Keratinocyte (primary cell): ENCODE measurements around the gene SLC25A11. TPM values are rescaled to one million over a fixed set of nuclear protein-coding genes. Genes with fewer than 3 reads are reported as not detected.

Source experiments
- DNase-seq: peaks from one replicate; pipeline ENCODE4 v3.0.0-alpha.2; 2011; ENCODE audit warnings: low read depth, missing footprints, low spot score
- FAIRE-seq: peaks from 2 replicates; lab custom pipeline; 2011; peaks lifted over from hg19 to GRCh38; lab: Jason Lieb, UNC
- H2AFZ ChIP-seq: 2 replicates; pipeline ENCODE4 v1.6.0; 2012; ENCODE audit warnings: low read length, control low read depth, inconsistent platforms; ENCODE audit not compliant: control insufficient read depth
- H3K27ac ChIP-seq: 2 replicates; pipeline ENCODE4 v1.5.1; 2011; ENCODE audit warnings: low read length; ENCODE audit not compliant: control insufficient read depth, insufficient read depth
- H3K27me3 ChIP-seq: 3 replicates; pipeline ENCODE4 v1.6.0; 2011; ENCODE audit warnings: low read length; ENCODE audit not compliant: control insufficient read depth, insufficient read depth; ENCODE audit errors: extremely low read depth
- H3K36me3 ChIP-seq, 2 experiments: 2 replicates in 1 of 2; 3 replicates in 1 of 2; pipeline ENCODE4 v1.5.1; 2011; ENCODE audit warnings: low read length in 2 of 2, mild to moderate bottlenecking in 1 of 2; ENCODE audit not compliant: control insufficient read depth in 2 of 2, insufficient read depth in 2 of 2; ENCODE audit errors: extremely low read depth in 1 of 2
- H3K4me1 ChIP-seq: 3 replicates; pipeline ENCODE4 v1.5.1; 2011; ENCODE audit warnings: low read length; ENCODE audit not compliant: control insufficient read depth, insufficient read depth; ENCODE audit errors: extremely low read depth
- H3K4me2 ChIP-seq: 3 replicates; pipeline ENCODE4 v1.6.0; 2011; ENCODE audit warnings: low read depth, low read length; ENCODE audit not compliant: control insufficient read depth, insufficient read depth; ENCODE audit errors: extremely low read depth
- H3K4me3 ChIP-seq, 3 experiments: fragments of 200-600 bp in 1 of 3; sonication (generic) in 1 of 3; 2 replicates in 2 of 3; 3 replicates in 1 of 3; pipeline ENCODE4 v1.5.1; 2011 to 2016; ENCODE audit warnings: low read length in 3 of 3, mild to moderate bottlenecking in 3 of 3, control low read depth in 2 of 3, inconsistent platforms in 1 of 3, low read depth in 1 of 3, mixed read lengths in 1 of 3, mixed run types in 1 of 3, moderate library complexity in 1 of 3; ENCODE audit not compliant: control insufficient read depth in 2 of 3, insufficient read depth in 2 of 3; ENCODE audit errors: extremely low read depth in 1 of 3
- H3K79me2 ChIP-seq: 2 replicates; pipeline ENCODE4 v1.6.0; 2012; ENCODE audit warnings: low read length; ENCODE audit not compliant: control insufficient read depth, insufficient read depth
- H3K9ac ChIP-seq: 3 replicates; pipeline ENCODE4 v1.6.0; 2011; ENCODE audit warnings: low read length; ENCODE audit not compliant: control insufficient read depth, insufficient read depth; ENCODE audit errors: extremely low read depth
- H3K9me1 ChIP-seq: 3 replicates; pipeline ENCODE4 v1.6.0; 2011; ENCODE audit warnings: low read length; ENCODE audit not compliant: control insufficient read depth, insufficient read depth; ENCODE audit errors: extremely low read depth
- H3K9me3 ChIP-seq: 2 replicates; pipeline ENCODE4 v1.5.1; 2012; ENCODE audit warnings: low read depth, low read length; ENCODE audit not compliant: control insufficient read depth
- H4K20me1 ChIP-seq: 3 replicates; pipeline ENCODE4 v1.6.0; 2011; ENCODE audit warnings: low read length; ENCODE audit not compliant: control insufficient read depth, insufficient read depth; ENCODE audit errors: extremely low read depth
- CTCF ChIP-seq, 3 experiments: IDR thresholded peaks in 1 of 3; conservative IDR thresholded peaks in 1 of 3; optimal IDR thresholded peaks in 1 of 3; 2 replicates in 2 of 3; 3 replicates in 1 of 3; pipeline versions ENCODE3 to v1.5.1; 2011; ENCODE audit warnings: low read length in 3 of 3, mild to moderate bottlenecking in 3 of 3, moderate library complexity in 2 of 3, control low read depth in 1 of 3, inconsistent platforms in 1 of 3; ENCODE audit not compliant: insufficient read depth in 2 of 3; ENCODE audit errors: extremely low read depth in 1 of 3
- EZH2 ChIP-seq: IDR thresholded peaks from one replicate; pipeline ENCODE4 v1.6.1; 2012; ENCODE audit warnings: inconsistent platforms, mild to moderate bottlenecking, low read length, moderate library complexity
- dilution Hi-C: fragments of 300-500 bp; cut with MboI; formaldehyde crosslinking; loops from one replicate; pipeline ENCODE4 v1.7.0; 2020; ENCODE audit warnings: low sequenced_read_pairs; ENCODE audit not compliant: extremely low pct_ligation_motif_present
- polyA plus RNA-seq, 5 experiments: library from polyadenylated mRNA; depleted of rRNA in 3 of 5; stranded (reverse) in 3 of 5; stranded (forward) in 1 of 5; unstranded in 1 of 5; fragments of >200 nt; gene quantifications; 1 replicate in 1 of 5; 2 replicates in 3 of 5; 3 replicates in 1 of 5; pipeline versions ENCODE4 v1.2.1 to v1.2.3, GENCODE V29; 2011 to 2012; ENCODE audit warnings: missing spikeins in 2 of 5, low read depth in 1 of 5, low replicate concordance in 1 of 5

Gene SLC25A11
- polyA plus RNA-seq, 1 donor (not counting 4 experiments of a cell fraction or from before 2014, with no cell fraction given) = 33.8 TPM

DNA sequence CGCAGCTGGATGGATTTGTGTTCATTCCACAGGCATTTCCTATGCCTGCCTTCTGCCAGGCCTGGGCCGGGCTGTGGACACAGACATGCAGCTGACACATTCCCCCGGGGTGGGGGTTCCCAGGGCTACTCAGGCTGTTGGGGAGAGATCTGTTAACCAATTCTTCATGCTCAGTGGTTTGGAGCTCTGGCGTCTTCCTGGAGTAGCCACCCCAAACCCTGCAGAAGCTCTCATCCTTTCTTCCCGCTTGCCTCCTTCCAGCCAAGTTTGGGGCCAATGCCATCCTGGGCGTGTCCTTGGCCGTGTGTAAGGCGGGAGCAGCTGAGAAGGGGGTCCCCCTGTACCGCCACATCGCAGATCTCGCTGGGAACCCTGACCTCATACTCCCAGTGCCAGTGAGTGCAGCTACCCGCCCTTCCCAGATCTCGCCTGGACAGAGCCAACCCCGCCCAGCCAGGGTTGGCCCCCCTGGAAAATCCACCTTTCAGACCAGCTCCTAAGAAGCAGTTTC lies 13.7 kb upstream of the SLC25A11 start:
- Histone ChIP-seq H4K20me1 (no peaks in the 10 kb centered on the region), H3K27ac (no peak overlapping the region), H3K9me1 (peaks cover 2% of the 10 kb centered on the region), H3K4me3 (no peak overlapping the region), H3K27me3 (no peaks in the 10 kb centered on the region), H3K9me3 (no peaks in the 10 kb centered on the region), H3K79me2 (no peaks in the 10 kb centered on the region), H2AFZ (peak overlapping the region; percentile 41), H3K36me3 (no peaks in the 10 kb centered on the region), H3K9ac (no peak overlapping the region), H3K4me1 (peaks cover 16% of the 10 kb centered on the region), H3K4me2 (peak overlapping the region; percentile 27)
- no peak for FAIRE-seq
- dilution Hi-C loops = no loop called here
- DNase-seq = no peak
- TF ChIP-seq EZH2 (no peak), CTCF (optimal IDR thresholded peaks at IDR 0.05 in 1 of 3, IDR thresholded peaks at IDR 0.05 in 1 of 3, conservative IDR thresholded peaks at IDR 0.05 in 1 of 3; ENCODE audit: extremely low read depth in 1 of 3, insufficient read depth in 2 of 3, low read length in 3 of 3) (no peak)

GRCh38 chr17:4951486-4951885 lies 11.6 kb upstream of the SLC25A11 start:
- no peak overlapping the region for H2AFZ ChIP-seq
- H3K9ac ChIP-seq = no peak overlapping the region
- TF ChIP-seq EZH2 (no peak), CTCF (optimal IDR thresholded peaks at IDR 0.05 in 1 of 3, IDR thresholded peaks at IDR 0.05 in 1 of 3, conservative IDR thresholded peaks at IDR 0.05 in 1 of 3; ENCODE audit: extremely low read depth in 1 of 3, insufficient read depth in 2 of 3, low read length in 3 of 3) (no peak)
- H4K20me1 ChIP-seq = peaks cover 5% of the 10 kb centered on the region
- peaks cover 2% of the 10 kb centered on the region for H3K9me1 ChIP-seq
- H3K79me2 ChIP-seq = peaks cover 16% of the 10 kb centered on the region
- no peak for DNase-seq
- no peaks in the 10 kb centered on the region for H3K27me3 ChIP-seq
- peaks cover 4 to 10% of the 10 kb centered on the region in 2 experiments for H3K36me3 ChIP-seq
- peaks cover 16% of the 10 kb centered on the region for H3K4me1 ChIP-seq
- H3K27ac ChIP-seq = no peak overlapping the region
- H3K4me2 ChIP-seq = no peak overlapping the region
- H3K9me3 ChIP-seq = no peaks in the 10 kb centered on the region
- FAIRE-seq = no peak
- H3K4me3 ChIP-seq = no peak overlapping the region
- dilution Hi-C loops = no loop called here
